ENCODE data around the gene MRPL53. TPM values are rescaled to one million over a fixed set of nuclear protein-coding genes. Genes with fewer than 3 reads are reported as not detected.

MRPL53 gene
- total RNA-seq, 1 experiment from 2014 or later, result 52.1 TPM

- no peak for ATAC-seq
- no peak for DNase-seq (ENCODE audit: low spot score)
- no peak for TF ChIP-seq ZNF138 (CRISPR knock-in tag; conservative IDR thresholded peaks at IDR 0.05)
- no peak for TF ChIP-seq ZMAT4 (CRISPR knock-in tag; IDR thresholded peaks at IDR 0.05)
- no peak for TF ChIP-seq ATF3 (CRISPR knock-in tag; conservative IDR thresholded peaks at IDR 0.05)
- TF ChIP-seq EMX1 (CRISPR knock-in tag; IDR thresholded peaks at IDR 0.05), result no peak
- TF ChIP-seq PRRX2 (CRISPR knock-in tag; IDR thresholded peaks at IDR 0.05), result no peak
- no peak for TF ChIP-seq ZNF423 (CRISPR knock-in tag; IDR thresholded peaks at IDR 0.05)
- no peak for TF ChIP-seq FOXP4 (CRISPR knock-in tag; IDR thresholded peaks at IDR 0.05)
- no peak for TF ChIP-seq ERG (CRISPR knock-in tag; IDR thresholded peaks at IDR 0.05)
- no peak for TF ChIP-seq SMAD4 (CRISPR knock-in tag; IDR thresholded peaks at IDR 0.05)
- TF ChIP-seq PREB (CRISPR knock-in tag; IDR thresholded peaks at IDR 0.05; ENCODE audit: borderline replicate concordance), result no peak
- H3K27ac Mint-ChIP-seq, result no peak overlapping the region
- H3K4me3 Mint-ChIP-seq, result peak overlapping the region; percentile 65
- H3K36me3 Mint-ChIP-seq, result peaks cover 9% of the 10 kb centered on the region
- peaks cover 99% of the 10 kb centered on the region for H3K27me3 Mint-ChIP-seq (ENCODE audit: low read depth)
- CTCF ChIA-PET, result interaction anchor here (1.2 to 2.3 kb wide), 2 partner anchors 9 to 30 kb away, joined by 6 to 8 read pairs; partner anchors contain the start of genes CCDC142 and TTC31
- H3K4me1 Mint-ChIP-seq, result peaks cover 23% of the 10 kb centered on the region
- H3K9me3 Mint-ChIP-seq, result peaks cover 8% of the 10 kb centered on the region
- POLR2A ChIA-PET, result interaction anchor here (0.9 kb wide), 1 partner anchor 40 kb away, joined by 3 read pairs; no protein-coding TSS in a partner anchor
Observed at GRCh38 chr2:74512744-74513604, 40.5 kb upstream of the MRPL53 start.

GRCh38 chr2:74511104-74511989 is 38.9 kb upstream of the MRPL53 start:
- peaks cover 1% of the 10 kb centered on the region; the same call in 1 of the 2 replicates for H3K9me3 Mint-ChIP-seq
- ATAC-seq, result no peak
- peaks cover 6% of the 10 kb centered on the region for H3K36me3 Mint-ChIP-seq
- POLR2A ChIA-PET, result interaction anchor here (0.7 kb wide), 2 partner anchors 10 to 29 kb away, joined by 5 to 6 read pairs; no protein-coding TSS in a partner anchor
- H3K27ac Mint-ChIP-seq, result no peak overlapping the region
- peaks cover 95% of the 10 kb centered on the region for H3K27me3 Mint-ChIP-seq (ENCODE audit: low read depth)
- DNase-seq (ENCODE audit: low spot score), result no peak
- H3K4me3 Mint-ChIP-seq, result no peak overlapping the region
- H3K4me1 Mint-ChIP-seq, result peaks cover 30% of the 10 kb centered on the region
- CTCF ChIA-PET, result interaction anchor here (0.8 to 1.2 kb wide), 3 partner anchors 10 to 76 kb away, joined by 3 to 6 read pairs (median 4); no protein-coding TSS in a partner anchor
- TF ChIP-seq ZNF317 (CRISPR knock-in tag; IDR thresholded peaks at IDR 0.05; ENCODE audit: borderline replicate concordance, low read depth) (no peak), FOXP4 (CRISPR knock-in tag; IDR thresholded peaks at IDR 0.05) (no peak), ZNF121 (CRISPR knock-in tag; IDR thresholded peaks at IDR 0.05) (no peak), ZNF512 (CRISPR knock-in tag; IDR thresholded peaks at IDR 0.05; ENCODE audit: borderline replicate concordance) (no peak), CREB1 (CRISPR knock-in tag; IDR thresholded peaks at IDR 0.05) (no peak), SMAD3 (CRISPR knock-in tag; IDR thresholded peaks at IDR 0.05; ENCODE audit: borderline replicate concordance) (no peak), ZSCAN18 (CRISPR knock-in tag; IDR thresholded peaks at IDR 0.05) (no peak), CDX4 (CRISPR knock-in tag; IDR thresholded peaks at IDR 0.05; ENCODE audit: borderline replicate concordance) (no peak), ZNF416 (CRISPR knock-in tag; IDR thresholded peaks at IDR 0.05) (no peak)

All from WTC11 (cell line).